ENCODE measurements around the gene ATP23.

Gene ATP23

GRCh38 chr12:57929092-57929830 lies 12.1 kb upstream of the ATP23 start:
- DNase-seq (ENCODE audit: low read depth, low spot score): no peak
- no peak overlapping the region for H3K4me3 ChIP-seq
- no peaks in the 10 kb centered on the region for H3K9me3 ChIP-seq (ENCODE audit: low read depth, low read length)
- H3K9ac ChIP-seq (ENCODE audit: insufficient read length): no peak overlapping the region
- no peaks in the 10 kb centered on the region for H3K36me3 ChIP-seq (ENCODE audit: insufficient read depth, low read length)
- TF ChIP-seq EZH2 (IDR thresholded peaks at IDR 0.05) (no peak), FOXP2 (optimal IDR thresholded peaks at IDR 0.05; ENCODE audit: control extremely low read depth, extremely low read length, insufficient read depth) (no peak), POLR2AphosphoS5 (IDR thresholded peaks at IDR 0.05; ENCODE audit: borderline replicate concordance, low read depth, low read length) (no peak)
- H3K27ac ChIP-seq: no peak overlapping the region

DNA sequence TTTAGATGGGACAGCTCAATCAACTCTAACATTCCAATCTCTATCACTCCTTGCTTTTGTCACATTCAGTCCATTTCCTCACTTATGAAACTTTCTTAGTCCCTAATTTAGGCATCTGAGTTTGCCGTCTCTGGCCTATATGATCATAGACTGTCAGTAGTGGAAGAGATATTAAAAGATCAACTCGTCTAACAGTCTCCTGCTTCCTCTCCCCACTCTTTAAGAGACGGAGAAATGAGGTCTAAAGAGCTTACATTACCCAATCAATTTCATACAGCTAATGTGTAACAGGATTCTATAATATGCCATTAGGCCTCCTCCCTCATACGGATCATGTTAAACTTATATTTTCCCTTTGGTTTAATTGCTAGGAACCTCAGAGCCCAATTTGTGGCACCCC lies 6.5 kb upstream of the ATP23 start:
- DNase-seq (ENCODE audit: low read depth, low spot score): no peak
- H3K9ac ChIP-seq (ENCODE audit: insufficient read length): peak overlapping the region; percentile 74
- TF ChIP-seq EZH2 (IDR thresholded peaks at IDR 0.05) (no peak), POLR2AphosphoS5 (IDR thresholded peaks at IDR 0.05; ENCODE audit: borderline replicate concordance, low read depth, low read length) (no peak), FOXP2 (optimal IDR thresholded peaks at IDR 0.05; ENCODE audit: control extremely low read depth, extremely low read length, insufficient read depth) (no peak)
- no peaks in the 10 kb centered on the region for H3K9me3 ChIP-seq (ENCODE audit: low read depth, low read length)
- H3K4me3 ChIP-seq: peak overlapping the region; percentile 80
- H3K36me3 ChIP-seq (ENCODE audit: insufficient read depth, low read length): no peaks in the 10 kb centered on the region
- no peak overlapping the region for H3K27ac ChIP-seq

DNA sequence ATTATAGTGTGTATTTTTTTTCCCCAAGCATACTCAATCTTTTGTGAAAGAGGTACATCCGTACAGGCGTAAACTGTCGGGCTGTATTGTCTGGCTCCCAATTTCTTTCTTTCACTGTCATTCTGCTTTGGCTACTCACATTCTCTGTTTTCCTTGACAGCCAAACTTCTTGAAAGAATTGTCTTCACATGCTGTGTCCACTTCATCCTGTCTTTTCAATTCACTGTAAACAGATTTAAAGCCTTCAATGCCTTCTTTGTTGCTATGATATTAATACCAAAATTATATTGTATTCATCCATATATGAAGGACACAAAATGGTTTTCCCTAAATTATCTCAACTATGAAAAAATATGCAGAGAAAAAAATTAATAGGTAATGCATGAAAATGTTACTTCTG lies 6.0 kb upstream of the ATP23 start:
- Histone ChIP-seq H3K36me3 (ENCODE audit: insufficient read depth, low read length) (no peaks in the 10 kb centered on the region), H3K4me3 (peak overlapping the region; percentile 80), H3K9ac (ENCODE audit: insufficient read length) (peak overlapping the region; percentile 74), H3K27ac (no peak overlapping the region), H3K9me3 (ENCODE audit: low read depth, low read length) (no peaks in the 10 kb centered on the region)
- no peak for TF ChIP-seq EZH2 (IDR thresholded peaks at IDR 0.05)
- no peak for TF ChIP-seq FOXP2 (optimal IDR thresholded peaks at IDR 0.05; ENCODE audit: control extremely low read depth, extremely low read length, insufficient read depth)
- TF ChIP-seq POLR2AphosphoS5 (IDR thresholded peaks at IDR 0.05; ENCODE audit: borderline replicate concordance, low read depth, low read length): no peak
- DNase-seq (ENCODE audit: low read depth, low spot score): no peak

GRCh38 chr12:57935839-57936512 lies 5.4 kb upstream of the ATP23 start:
- peak overlapping the region; percentile 45; the same call in 1 of the 2 replicates for H3K27ac ChIP-seq
- H3K4me3 ChIP-seq: peak overlapping the region; percentile 80
- H3K36me3 ChIP-seq (ENCODE audit: insufficient read depth, low read length): no peaks in the 10 kb centered on the region
- DNase-seq (ENCODE audit: low read depth, low spot score): peak; percentile 48
- TF ChIP-seq FOXP2 (optimal IDR thresholded peaks at IDR 0.05; ENCODE audit: control extremely low read depth, extremely low read length, insufficient read depth) (peak; percentile 29), EZH2 (IDR thresholded peaks at IDR 0.05) (no peak), POLR2AphosphoS5 (IDR thresholded peaks at IDR 0.05; ENCODE audit: borderline replicate concordance, low read depth, low read length) (peak; percentile 94)
- peak overlapping the region; percentile 74 for H3K9ac ChIP-seq (ENCODE audit: insufficient read length)
- H3K9me3 ChIP-seq (ENCODE audit: low read depth, low read length): no peaks in the 10 kb centered on the region

DNA sequence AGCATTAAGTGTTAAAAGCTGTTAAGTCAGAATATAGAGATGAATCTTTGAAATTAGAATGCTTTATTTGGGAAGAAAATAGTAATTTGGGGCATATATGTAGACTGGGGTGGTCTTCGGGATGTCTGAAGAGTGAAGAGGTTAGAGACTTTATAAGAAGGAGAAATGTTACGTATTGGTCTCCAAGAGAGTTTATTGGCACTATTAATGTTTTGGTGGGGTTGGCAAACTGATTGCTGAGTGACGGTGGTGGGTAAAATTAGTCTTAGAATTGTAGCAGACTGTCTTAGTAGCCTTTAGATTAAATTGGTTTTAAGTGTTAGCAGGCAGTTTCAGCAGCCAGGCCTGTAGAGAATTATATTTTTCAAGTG lies 4.9 kb upstream of the ATP23 start:
- no peak overlapping the region for H3K27ac ChIP-seq
- TF ChIP-seq EZH2 (IDR thresholded peaks at IDR 0.05): no peak
- TF ChIP-seq POLR2AphosphoS5 (IDR thresholded peaks at IDR 0.05; ENCODE audit: borderline replicate concordance, low read depth, low read length): no peak
- TF ChIP-seq FOXP2 (optimal IDR thresholded peaks at IDR 0.05; ENCODE audit: control extremely low read depth, extremely low read length, insufficient read depth): no peak
- peak overlapping the region; percentile 74 for H3K9ac ChIP-seq (ENCODE audit: insufficient read length)
- H3K36me3 ChIP-seq (ENCODE audit: insufficient read depth, low read length): no peaks in the 10 kb centered on the region
- no peak for DNase-seq (ENCODE audit: low read depth, low spot score)
- no peaks in the 10 kb centered on the region for H3K9me3 ChIP-seq (ENCODE audit: low read depth, low read length)
- peak overlapping the region; percentile 80 for H3K4me3 ChIP-seq

GRCh38 chr12:57939291-57939690 lies 2.1 kb upstream of the ATP23 start:
- no peak for DNase-seq (ENCODE audit: low read depth, low spot score)

GRCh38 chr12:57940052-57940914 lies 1.1 kb upstream of the ATP23 start:
- Histone ChIP-seq H3K9ac (ENCODE audit: insufficient read length) (peak overlapping the region; percentile 61), H3K4me3 (peak overlapping the region; percentile 90), H3K27ac (no peak overlapping the region), H3K36me3 (ENCODE audit: insufficient read depth, low read length) (no peaks in the 10 kb centered on the region), H3K9me3 (ENCODE audit: low read depth, low read length) (no peaks in the 10 kb centered on the region)
- no peak for DNase-seq (ENCODE audit: low read depth, low spot score)
- no peak for TF ChIP-seq EZH2 (IDR thresholded peaks at IDR 0.05)
- TF ChIP-seq POLR2AphosphoS5 (IDR thresholded peaks at IDR 0.05; ENCODE audit: borderline replicate concordance, low read depth, low read length): no peak
- no peak for TF ChIP-seq FOXP2 (optimal IDR thresholded peaks at IDR 0.05; ENCODE audit: control extremely low read depth, extremely low read length, insufficient read depth)

More at GRCh38 chr12:57939291-57939690, 2.1 kb upstream of the ATP23 start:
- Histone ChIP-seq H3K9ac (ENCODE audit: insufficient read length) (no peak overlapping the region), H3K9me3 (ENCODE audit: low read depth, low read length) (no peaks in the 10 kb centered on the region), H3K27ac (no peak overlapping the region), H3K36me3 (ENCODE audit: insufficient read depth, low read length) (no peaks in the 10 kb centered on the region), H3K4me3 (no peak overlapping the region)
- TF ChIP-seq EZH2 (IDR thresholded peaks at IDR 0.05) (no peak), FOXP2 (optimal IDR thresholded peaks at IDR 0.05; ENCODE audit: control extremely low read depth, extremely low read length, insufficient read depth) (no peak)

- Histone ChIP-seq H3K27ac (no peak overlapping the region), H3K4me3 (peak overlapping the region; percentile 90), H3K9me3 (ENCODE audit: low read depth, low read length) (no peaks in the 10 kb centered on the region), H3K36me3 (ENCODE audit: insufficient read depth, low read length) (no peaks in the 10 kb centered on the region), H3K9ac (ENCODE audit: insufficient read length) (peak overlapping the region; percentile 61)
- no peak for TF ChIP-seq FOXP2 (optimal IDR thresholded peaks at IDR 0.05; ENCODE audit: control extremely low read depth, extremely low read length, insufficient read depth)
- no peak for TF ChIP-seq POLR2AphosphoS5 (IDR thresholded peaks at IDR 0.05; ENCODE audit: borderline replicate concordance, low read depth, low read length)
- no peak for TF ChIP-seq EZH2 (IDR thresholded peaks at IDR 0.05)
- DNase-seq (ENCODE audit: low read depth, low spot score): no peak
These were observed 527 bp upstream of the ATP23 start for GRCh38 chr12:57940915-57941164.

All from SK-N-MC (cell line).